Dermis microvascular lymphatic vessel endothelial cell (primary cell): ENCODE results near the gene PDCD6IP. TPM values are rescaled to one million over a fixed set of nuclear protein-coding genes. Genes with fewer than 3 reads are reported as not detected.

ENCODE experiments used
- total RNA-seq: library from RNA; depleted of rRNA; stranded (reverse); fragments of >200 nt; gene quantifications from 2 replicates; pipeline ENCODE4 v1.2.1, GENCODE V29; 2014

The PDCD6IP gene
- total RNA-seq, 1 donor from 2014 or later = 73.7 TPM

Other genes starting within 250 kb of the PDCD6IP start
- gene CLASP2, start 80.4 kb upstream of the PDCD6IP start, total RNA-seq = 54.0 and 54.5 TPM in 2 replicates